ENCODE results near the gene NKX2-4. TPM values are rescaled to one million over a fixed set of nuclear protein-coding genes. Genes with fewer than 3 reads are reported as not detected.

Gene NKX2-4
- not detected for total RNA-seq

GRCh38 chr20:21397341-21398108 lies at the start of gene NKX2-4:
NKX2-4 (minus strand) TSS chr20:21397526; CDS start chr20:21397399, 127 bp downstream.

Other genes starting within 250 kb of the NKX2-4 start
- 81.7 TPM for gene XRN2, start 94.2 kb downstream of the NKX2-4 start, total RNA-seq
- not detected for gene NKX2-2, start 116.5 kb upstream of the NKX2-4 start, total RNA-seq

Measured in camera-type eye (tissue), 1 donor.